ENCODE results near the gene DMD.

The DMD gene

DNA sequence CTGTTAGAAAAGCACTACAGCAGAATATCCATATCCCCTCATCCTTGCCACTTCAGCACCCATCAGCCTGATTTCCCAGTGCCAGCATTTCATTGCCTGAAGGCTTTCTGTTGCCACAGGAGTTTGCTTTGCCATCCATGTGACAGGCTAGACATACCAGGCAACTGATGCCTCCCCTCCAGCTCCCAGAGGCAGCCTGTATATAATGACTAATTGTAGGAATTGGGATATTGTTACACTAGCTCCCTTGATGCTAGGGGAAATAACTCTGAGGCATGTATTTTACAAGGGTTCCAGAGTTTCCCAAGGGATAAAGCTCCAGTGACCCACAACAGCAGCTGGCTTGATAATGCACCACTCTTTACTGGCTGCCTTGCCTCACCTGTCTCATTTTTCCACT lies 1531.5 kb downstream of the DMD start:
- Mint-ChIP-seq H3K9me3 (no peaks in the 10 kb centered on the region), H3K4me3 (no peak overlapping the region), H3K27me3 (no peaks in the 10 kb centered on the region), H3K27ac (no peak overlapping the region), H3K36me3 (no peaks in the 10 kb centered on the region), H3K4me1 (no peaks in the 10 kb centered on the region)
- no peak for DNase-seq
- CTCF ChIA-PET = no interaction called here

GRCh38 chrX:31670245-31670644 lies 1541.1 kb downstream of the DMD start:
- DNase-seq = no peak
- no peaks in the 10 kb centered on the region for H3K36me3 Mint-ChIP-seq
- H3K9me3 Mint-ChIP-seq = no peaks in the 10 kb centered on the region
- no peaks in the 10 kb centered on the region for H3K27me3 Mint-ChIP-seq
- no peak overlapping the region for H3K4me3 Mint-ChIP-seq
- H3K27ac Mint-ChIP-seq = no peak overlapping the region
- H3K4me1 Mint-ChIP-seq = no peaks in the 10 kb centered on the region
- CTCF ChIA-PET = no interaction called here

DNA sequence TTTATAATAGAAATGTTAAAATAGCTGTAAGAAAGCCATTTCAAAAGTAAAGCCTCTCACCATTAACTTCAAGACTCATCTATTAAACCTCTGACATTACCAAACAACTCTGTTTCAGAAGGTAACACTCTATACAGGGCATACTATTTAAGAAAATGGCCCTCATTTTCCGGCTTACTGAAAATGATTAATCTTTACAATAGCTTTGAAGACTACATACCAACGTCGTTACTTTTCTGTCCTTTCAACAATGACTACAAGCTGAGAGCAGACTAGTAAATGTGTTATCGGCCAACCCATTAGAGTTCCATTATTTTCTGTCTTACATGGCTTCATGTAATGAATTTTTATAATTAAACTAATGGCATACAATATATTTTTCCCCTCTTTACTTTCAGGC lies 1545.9 kb downstream of the DMD start:
- H3K27me3 Mint-ChIP-seq = no peaks in the 10 kb centered on the region
- H3K27ac Mint-ChIP-seq = no peak overlapping the region
- no peak overlapping the region for H3K4me3 Mint-ChIP-seq
- H3K9me3 Mint-ChIP-seq = no peaks in the 10 kb centered on the region
- DNase-seq = no peak
- CTCF ChIA-PET = no interaction called here
- no peaks in the 10 kb centered on the region for H3K36me3 Mint-ChIP-seq
- no peaks in the 10 kb centered on the region for H3K4me1 Mint-ChIP-seq

DNA sequence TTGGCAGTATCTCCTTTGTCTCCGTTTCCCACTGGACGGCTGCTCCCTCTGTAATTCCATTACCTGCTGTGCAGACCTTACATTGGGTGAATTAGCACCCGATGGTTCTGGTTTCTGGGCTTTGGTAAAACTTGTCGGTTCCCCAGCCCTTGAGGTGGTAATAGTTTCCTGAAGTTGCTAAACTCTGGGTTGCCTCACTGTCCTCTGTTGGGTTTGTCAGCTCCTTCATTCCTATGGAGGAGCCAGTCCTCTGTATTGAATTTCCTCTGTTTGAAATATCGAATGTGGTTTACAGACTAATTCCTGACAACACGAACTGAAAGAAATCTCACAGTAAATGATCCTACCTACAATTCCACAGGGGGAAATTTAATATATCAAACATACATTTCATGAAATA lies 1548.2 kb downstream of the DMD start:
- no peak overlapping the region for H3K27ac Mint-ChIP-seq
- H3K36me3 Mint-ChIP-seq = no peaks in the 10 kb centered on the region
- CTCF ChIA-PET = no interaction called here

GRCh38 chrX:31661280-31661810 lies 1550.0 kb downstream of the DMD start:
- H3K27me3 Mint-ChIP-seq = no peaks in the 10 kb centered on the region
- H3K4me1 Mint-ChIP-seq = no peaks in the 10 kb centered on the region
- no peak for DNase-seq
- H3K27ac Mint-ChIP-seq = no peak overlapping the region
- no peaks in the 10 kb centered on the region for H3K9me3 Mint-ChIP-seq
- CTCF ChIA-PET = no interaction called here
- no peaks in the 10 kb centered on the region for H3K36me3 Mint-ChIP-seq
- H3K4me3 Mint-ChIP-seq = no peak overlapping the region

More for the DNA sequence above, 1548.2 kb downstream of the DMD start:
- Mint-ChIP-seq H3K27me3 (no peaks in the 10 kb centered on the region), H3K9me3 (no peaks in the 10 kb centered on the region), H3K4me1 (no peaks in the 10 kb centered on the region), H3K4me3 (no peak overlapping the region)
- DNase-seq = no peak

- CTCF ChIA-PET = interaction anchor here (0.5 to 3.7 kb wide), 2 partner anchors 408 to 620 kb away, joined by 5 to 29 read pairs; no protein-coding TSS in a partner anchor
- no peak for DNase-seq
- Mint-ChIP-seq H3K27me3 (no peaks in the 10 kb centered on the region), H3K27ac (no peak overlapping the region), H3K4me3 (no peak overlapping the region), H3K9me3 (no peaks in the 10 kb centered on the region), H3K4me1 (no peaks in the 10 kb centered on the region), H3K36me3 (no peaks in the 10 kb centered on the region)
Observed at GRCh38 chrX:31658360-31658759, 1553.0 kb downstream of the DMD start.

- CTCF ChIA-PET = interaction anchor here (3.7 kb wide), 1 partner anchor 618 kb away, joined by 29 read pairs; no protein-coding TSS in a partner anchor
Observed at GRCh38 chrX:31656013-31656412, 1555.3 kb downstream of the DMD start.

DNA sequence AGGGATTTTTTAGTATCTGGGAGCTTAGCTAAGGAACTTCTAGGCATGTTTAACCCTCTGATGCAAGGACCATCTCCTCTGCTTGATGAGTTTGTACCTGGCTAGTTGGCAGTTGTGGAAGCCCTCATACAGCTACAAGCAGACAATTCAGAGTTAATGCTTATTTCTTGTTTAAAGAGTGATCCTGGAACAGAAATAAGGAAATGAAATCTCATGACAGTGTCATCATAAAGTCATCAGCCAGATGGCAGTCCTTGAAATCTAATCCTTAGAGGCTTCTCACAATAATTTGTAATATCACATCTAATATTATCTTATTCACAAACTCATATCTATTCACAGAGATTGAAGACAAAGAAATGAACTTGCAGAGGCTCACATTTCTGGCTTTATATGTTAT lies 1557.9 kb downstream of the DMD start:
- Mint-ChIP-seq H3K27me3 (no peaks in the 10 kb centered on the region), H3K9me3 (no peaks in the 10 kb centered on the region), H3K4me1 (no peaks in the 10 kb centered on the region), H3K36me3 (no peaks in the 10 kb centered on the region), H3K27ac (no peak overlapping the region), H3K4me3 (no peak overlapping the region)
- no peak for DNase-seq
- CTCF ChIA-PET = no interaction called here

More at GRCh38 chrX:31656013-31656412, 1555.3 kb downstream of the DMD start:
- Mint-ChIP-seq H3K27ac (no peak overlapping the region), H3K4me3 (no peak overlapping the region), H3K27me3 (no peaks in the 10 kb centered on the region), H3K36me3 (no peaks in the 10 kb centered on the region), H3K9me3 (no peaks in the 10 kb centered on the region), H3K4me1 (no peaks in the 10 kb centered on the region)
- DNase-seq = no peak

GRCh38 chrX:31652650-31653049 lies 1558.7 kb downstream of the DMD start:
- no peak overlapping the region for H3K27ac Mint-ChIP-seq
- no peak overlapping the region for H3K4me3 Mint-ChIP-seq
- no peak for DNase-seq
- no peaks in the 10 kb centered on the region for H3K27me3 Mint-ChIP-seq
- no peaks in the 10 kb centered on the region for H3K36me3 Mint-ChIP-seq
- H3K9me3 Mint-ChIP-seq = no peaks in the 10 kb centered on the region
- H3K4me1 Mint-ChIP-seq = no peaks in the 10 kb centered on the region
- CTCF ChIA-PET = no interaction called here

GRCh38 chrX:31649201-31649600 lies 1562.1 kb downstream of the DMD start:
- Mint-ChIP-seq H3K4me3 (no peak overlapping the region), H3K4me1 (no peaks in the 10 kb centered on the region), H3K9me3 (no peaks in the 10 kb centered on the region), H3K36me3 (no peaks in the 10 kb centered on the region), H3K27me3 (no peaks in the 10 kb centered on the region), H3K27ac (no peak overlapping the region)
- no peak for DNase-seq
- CTCF ChIA-PET = no interaction called here

DNA sequence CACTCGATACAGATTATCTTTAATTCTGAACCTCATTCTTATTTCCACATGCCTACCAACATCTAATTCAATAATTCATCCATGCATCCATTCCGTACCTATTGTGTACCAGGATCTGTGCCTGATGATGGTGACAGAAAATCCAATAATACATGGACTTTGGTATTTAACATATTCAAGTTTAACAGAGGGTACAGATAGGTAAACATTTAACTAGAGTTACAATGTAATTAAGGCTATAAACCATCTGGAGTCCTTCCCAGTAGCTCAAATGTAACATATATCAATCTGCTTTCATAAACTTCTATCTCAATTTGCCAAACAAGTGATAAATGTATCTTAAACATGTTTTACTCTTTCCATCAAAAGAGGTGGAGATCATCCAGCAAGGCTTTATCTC lies 1578.0 kb downstream of the DMD start:
- DNase-seq = no peak
- Mint-ChIP-seq H3K4me1 (no peaks in the 10 kb centered on the region), H3K9me3 (no peaks in the 10 kb centered on the region), H3K4me3 (no peak overlapping the region), H3K36me3 (no peaks in the 10 kb centered on the region), H3K27me3 (no peaks in the 10 kb centered on the region), H3K27ac (no peak overlapping the region)
- CTCF ChIA-PET = no interaction called here

- DNase-seq = no peak
- H3K4me1 Mint-ChIP-seq = no peaks in the 10 kb centered on the region
- H3K9me3 Mint-ChIP-seq = no peaks in the 10 kb centered on the region
- CTCF ChIA-PET = no interaction called here
- no peak overlapping the region for H3K4me3 Mint-ChIP-seq
- no peaks in the 10 kb centered on the region for H3K27me3 Mint-ChIP-seq
- no peak overlapping the region for H3K27ac Mint-ChIP-seq
- H3K36me3 Mint-ChIP-seq = no peaks in the 10 kb centered on the region
Observed at GRCh38 chrX:31629195-31629594, 1582.2 kb downstream of the DMD start.

- H3K9me3 Mint-ChIP-seq = no peaks in the 10 kb centered on the region
- no peak for DNase-seq
- no peaks in the 10 kb centered on the region for H3K36me3 Mint-ChIP-seq
- H3K27me3 Mint-ChIP-seq = no peaks in the 10 kb centered on the region
- CTCF ChIA-PET = no interaction called here
- no peak overlapping the region for H3K27ac Mint-ChIP-seq
- no peak overlapping the region for H3K4me3 Mint-ChIP-seq
- no peaks in the 10 kb centered on the region for H3K4me1 Mint-ChIP-seq
Observed at GRCh38 chrX:31609130-31609529, 1602.2 kb downstream of the DMD start.

GRCh38 chrX:31608638-31609037 lies 1602.7 kb downstream of the DMD start:
- CTCF ChIA-PET = no interaction called here
- H3K27ac Mint-ChIP-seq = no peak overlapping the region
- H3K9me3 Mint-ChIP-seq = no peaks in the 10 kb centered on the region
- H3K4me3 Mint-ChIP-seq = no peak overlapping the region
- H3K4me1 Mint-ChIP-seq = no peaks in the 10 kb centered on the region
- H3K27me3 Mint-ChIP-seq = no peaks in the 10 kb centered on the region
- DNase-seq = no peak
- no peaks in the 10 kb centered on the region for H3K36me3 Mint-ChIP-seq

- Mint-ChIP-seq H3K4me3 (no peak overlapping the region), H3K27me3 (no peaks in the 10 kb centered on the region), H3K9me3 (no peaks in the 10 kb centered on the region), H3K27ac (no peak overlapping the region), H3K4me1 (no peaks in the 10 kb centered on the region), H3K36me3 (no peaks in the 10 kb centered on the region)
- no peak for DNase-seq
- CTCF ChIA-PET = no interaction called here
Observed at GRCh38 chrX:31606771-31607170, 1604.6 kb downstream of the DMD start.

DNA sequence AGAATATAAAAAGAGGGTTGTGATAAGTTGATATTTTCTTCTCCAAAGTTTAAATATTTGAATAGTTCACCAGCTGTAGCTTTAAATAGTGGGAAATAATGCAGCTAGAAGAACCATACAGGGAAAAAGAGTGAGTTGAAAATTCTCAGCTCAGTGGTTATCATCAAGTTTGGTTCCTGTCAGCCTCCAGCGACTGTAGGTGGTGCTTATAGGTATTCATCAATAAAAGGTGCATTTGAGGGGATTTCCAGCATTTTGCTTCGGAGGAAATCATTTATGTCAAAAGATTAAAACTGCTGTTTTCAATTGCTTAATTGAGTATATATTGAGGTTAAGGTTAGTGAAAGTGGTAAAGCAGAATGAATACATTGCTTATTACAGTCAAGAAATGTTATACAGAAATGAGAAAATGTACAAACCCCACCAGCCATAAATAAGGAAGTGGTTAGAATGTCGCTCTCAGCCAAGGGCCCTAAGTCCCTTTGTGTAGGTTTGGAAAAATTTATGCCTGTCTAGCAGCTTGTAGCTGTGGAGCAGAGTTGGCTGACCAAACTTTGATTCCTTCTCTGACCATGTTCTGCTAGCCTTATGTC lies 1606.6 kb downstream of the DMD start:
- Mint-ChIP-seq H3K9me3 (no peaks in the 10 kb centered on the region), H3K36me3 (no peaks in the 10 kb centered on the region), H3K4me3 (no peak overlapping the region), H3K4me1 (no peaks in the 10 kb centered on the region), H3K27me3 (no peaks in the 10 kb centered on the region), H3K27ac (no peak overlapping the region)
- no peak for DNase-seq
- CTCF ChIA-PET = no interaction called here

Data from activated naive CD4-positive, alpha-beta T cell treated with anti-CD3 and anti-CD28 coated beads, Interleukin-2, amount 10 ng/mL, durations not matched to agents 7 days and 5 days (primary cell).